NCI-H446 (cell line): ENCODE data around the gene CHRNB1.

ENCODE experiments used
- DNase-seq, 2 experiments: peaks; one replicate each; lab custom pipeline; 2025; lab: John Stamatoyannopoulos, UW

The CHRNB1 gene

DNA sequence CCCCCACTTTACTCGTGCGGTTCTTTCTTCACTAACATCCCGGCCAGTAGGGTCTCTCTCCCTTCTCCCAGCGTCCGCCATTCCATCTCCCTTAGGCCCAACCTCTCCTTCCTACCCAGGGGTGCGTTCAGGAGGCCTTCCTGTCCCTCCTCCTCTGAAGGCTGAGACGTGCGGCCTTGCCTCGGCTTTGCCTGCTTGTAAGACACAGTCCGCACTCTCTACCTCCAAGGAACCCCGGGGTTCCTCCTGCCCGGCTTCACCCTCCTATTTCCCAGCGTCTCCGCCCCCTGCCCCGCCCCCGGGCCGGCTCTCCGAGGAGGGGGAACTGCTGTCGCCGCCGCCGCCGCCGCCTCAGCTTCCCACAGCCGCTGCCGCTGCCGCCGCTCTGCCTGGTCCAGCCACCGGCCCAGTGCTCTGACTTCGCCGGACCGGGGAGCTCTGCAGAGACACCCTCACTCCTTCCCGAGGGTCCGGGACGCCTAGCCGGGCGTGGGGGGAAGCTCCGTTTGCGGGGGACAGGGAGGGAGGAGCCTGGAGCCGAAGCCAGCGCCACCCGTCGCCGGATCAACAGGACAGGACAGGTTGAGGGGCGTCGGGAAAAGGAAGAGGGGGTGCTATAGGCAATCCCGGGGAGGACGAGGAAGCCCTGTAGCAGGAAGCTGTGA is 6.8 kb upstream of the CHRNB1 start:
- no peak for DNase-seq

DNA sequence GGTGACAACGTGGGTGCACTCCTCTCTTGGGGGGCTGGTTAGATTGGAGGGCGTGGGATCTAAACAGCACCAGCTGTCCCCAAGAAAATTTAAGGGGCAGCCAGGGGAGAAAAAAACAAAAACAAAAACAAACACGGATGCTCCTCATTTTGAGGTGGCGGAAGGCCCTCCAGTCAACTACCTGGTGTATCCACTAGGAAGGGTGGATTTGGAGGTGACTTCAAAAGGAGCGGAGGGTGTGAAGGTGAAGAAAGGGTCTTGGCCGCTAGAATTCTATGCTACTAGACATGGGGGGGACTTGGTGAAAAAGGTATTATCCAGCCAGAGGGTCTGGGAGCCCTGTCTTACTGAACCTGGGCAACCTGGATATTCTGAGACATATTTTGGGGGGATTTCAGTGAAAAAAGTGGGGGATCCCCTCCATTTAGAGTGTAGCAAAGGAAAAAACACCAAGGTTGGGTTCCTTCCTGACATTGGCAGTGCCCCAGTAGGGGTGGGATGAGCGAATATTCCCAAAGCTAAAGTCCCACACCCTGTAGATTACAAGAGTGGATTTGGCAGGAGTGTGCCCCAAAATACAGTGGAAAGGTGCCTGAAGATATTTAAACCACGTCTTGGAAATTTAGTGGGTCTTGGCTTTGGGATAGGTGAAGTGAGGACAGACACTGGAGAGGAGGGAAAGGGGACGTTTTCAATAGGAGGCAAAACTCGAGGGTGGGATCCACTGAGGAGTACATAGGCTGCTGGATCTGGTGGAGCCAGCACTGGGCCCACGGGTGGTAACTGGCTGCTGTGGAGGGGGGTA is 6.0 kb upstream of the CHRNB1 start:
- DNase-seq = no peak

DNA sequence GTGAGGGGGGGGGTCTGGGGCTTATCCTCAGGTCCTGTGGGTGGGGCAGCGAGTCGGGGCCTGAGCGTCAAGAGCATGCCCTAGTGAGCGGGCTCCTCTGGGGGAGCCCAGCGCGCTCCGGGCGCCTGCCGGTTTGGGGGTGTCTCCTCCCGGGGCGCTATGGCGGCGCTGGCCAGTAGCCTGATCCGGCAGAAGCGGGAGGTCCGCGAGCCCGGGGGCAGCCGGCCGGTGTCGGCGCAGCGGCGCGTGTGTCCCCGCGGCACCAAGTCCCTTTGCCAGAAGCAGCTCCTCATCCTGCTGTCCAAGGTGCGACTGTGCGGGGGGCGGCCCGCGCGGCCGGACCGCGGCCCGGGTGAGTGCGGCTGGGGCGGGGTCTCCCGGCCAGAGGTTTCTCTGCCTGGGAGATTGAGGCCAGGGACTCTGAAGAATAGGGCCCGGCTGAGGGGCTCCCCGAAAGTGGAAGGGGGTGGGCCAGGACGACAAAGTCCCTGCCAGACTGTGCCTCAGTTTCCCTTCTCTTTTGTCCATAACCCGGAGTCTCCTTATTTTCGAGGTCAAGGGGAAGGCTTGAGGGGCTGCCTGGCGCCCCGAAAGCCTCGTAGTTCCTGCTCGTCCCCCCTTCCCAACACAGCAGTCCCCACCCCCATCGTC is 5.3 kb upstream of the CHRNB1 start, which contains the start of gene FGF11:
Gene FGF11 (plus strand): TSS at position 51 of the 651 bp plus-strand sequence. CDS start 109 bp downstream, at position 160.
- DNase-seq = no peak

DNA sequence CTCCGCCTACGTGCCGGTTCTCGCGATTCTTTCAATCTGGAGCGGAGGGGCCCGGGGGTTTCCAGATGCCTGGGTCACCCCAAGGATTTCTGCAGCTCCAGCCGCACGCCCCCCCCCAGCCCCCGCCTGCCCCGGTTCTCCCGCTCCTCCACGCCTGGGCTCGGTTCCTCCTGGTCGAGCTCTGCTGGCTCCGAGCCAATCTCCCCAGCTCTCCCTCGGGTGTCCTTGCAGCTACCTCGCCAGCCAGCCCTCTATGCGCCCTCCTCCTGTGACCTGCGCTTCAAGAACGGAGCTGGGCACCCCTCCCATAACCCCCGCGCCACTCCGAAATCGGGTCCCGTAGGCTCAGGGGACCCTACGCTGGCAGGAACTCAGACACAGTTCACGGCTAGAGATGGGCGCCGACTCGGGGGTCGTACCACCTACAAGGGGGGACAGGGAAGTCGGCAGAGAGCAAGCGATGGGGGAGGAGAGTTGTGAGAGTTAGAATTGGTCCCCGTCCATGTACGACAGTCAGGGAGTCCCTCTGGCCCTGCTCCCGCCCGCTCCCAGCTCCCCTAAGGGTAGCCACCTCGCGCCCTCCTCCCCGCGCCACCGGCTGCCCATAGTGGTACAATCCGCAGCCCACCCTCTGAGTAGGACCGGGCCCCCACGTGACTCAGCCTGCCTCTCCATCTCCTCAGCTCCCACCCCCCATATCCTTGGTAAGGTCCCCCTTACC is 4.6 kb upstream of the CHRNB1 start:
- peak; percentile 57 to 72 for DNase-seq

DNA sequence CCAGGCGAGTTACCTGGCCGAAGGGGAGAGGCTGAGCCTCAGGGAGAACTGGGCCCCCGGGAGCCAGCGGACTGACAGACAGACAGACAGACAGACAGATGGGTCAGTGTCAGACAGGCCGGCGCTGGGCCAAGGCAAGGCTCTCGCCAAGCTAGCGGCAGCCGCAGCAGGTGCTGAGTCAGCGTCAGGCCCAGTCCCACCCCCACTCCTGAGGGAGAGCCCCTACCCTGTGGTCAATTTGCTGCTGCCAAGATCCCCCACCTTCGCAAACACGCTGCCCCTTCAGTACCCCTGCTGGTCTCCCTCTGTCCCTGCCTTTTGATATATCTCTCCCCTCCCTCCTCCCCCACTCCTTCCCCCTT is 4.0 kb upstream of the CHRNB1 start:
- peak in 1 of 2 experiments; percentile 67 for DNase-seq

DNA sequence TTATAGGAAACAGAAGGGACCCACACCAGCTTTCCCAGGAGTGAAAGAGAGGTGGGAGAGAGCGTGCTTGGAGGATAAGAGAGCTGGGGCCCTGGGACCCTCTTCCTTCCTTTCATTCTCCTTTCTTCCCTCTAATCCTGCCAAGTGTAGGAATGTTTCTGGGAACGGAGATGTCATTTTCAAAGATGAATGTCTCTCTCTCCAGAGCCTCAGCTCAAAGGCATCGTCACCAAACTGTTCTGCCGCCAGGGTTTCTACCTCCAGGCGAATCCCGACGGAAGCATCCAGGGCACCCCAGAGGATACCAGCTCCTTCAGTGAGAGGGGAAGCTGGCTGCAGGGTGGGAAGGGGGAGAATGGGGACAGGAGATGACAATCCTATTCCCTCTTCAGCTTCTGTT is 3.6 kb upstream of the CHRNB1 start:
- DNase-seq = no peak

DNA sequence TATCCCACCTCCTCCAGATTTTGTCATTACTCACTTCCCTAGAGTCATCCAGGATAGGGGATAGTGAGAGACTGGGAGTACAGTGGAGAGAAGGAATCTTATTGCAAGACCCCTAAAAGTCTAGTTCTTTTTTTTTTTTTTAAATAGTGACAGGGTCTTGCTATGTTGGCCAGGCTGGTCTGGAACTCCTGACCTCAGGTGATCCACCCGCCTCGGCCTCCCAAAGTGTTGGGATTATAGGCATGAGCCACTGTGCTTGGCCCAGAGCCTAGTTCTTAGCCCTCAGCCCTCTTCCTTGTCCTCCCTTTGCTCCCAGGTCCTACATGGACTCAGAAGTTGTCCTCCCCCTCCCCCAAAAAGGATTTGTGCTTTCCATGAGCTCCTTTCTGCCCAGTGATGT is 2.7 kb upstream of the CHRNB1 start:
- DNase-seq = no peak

DNA sequence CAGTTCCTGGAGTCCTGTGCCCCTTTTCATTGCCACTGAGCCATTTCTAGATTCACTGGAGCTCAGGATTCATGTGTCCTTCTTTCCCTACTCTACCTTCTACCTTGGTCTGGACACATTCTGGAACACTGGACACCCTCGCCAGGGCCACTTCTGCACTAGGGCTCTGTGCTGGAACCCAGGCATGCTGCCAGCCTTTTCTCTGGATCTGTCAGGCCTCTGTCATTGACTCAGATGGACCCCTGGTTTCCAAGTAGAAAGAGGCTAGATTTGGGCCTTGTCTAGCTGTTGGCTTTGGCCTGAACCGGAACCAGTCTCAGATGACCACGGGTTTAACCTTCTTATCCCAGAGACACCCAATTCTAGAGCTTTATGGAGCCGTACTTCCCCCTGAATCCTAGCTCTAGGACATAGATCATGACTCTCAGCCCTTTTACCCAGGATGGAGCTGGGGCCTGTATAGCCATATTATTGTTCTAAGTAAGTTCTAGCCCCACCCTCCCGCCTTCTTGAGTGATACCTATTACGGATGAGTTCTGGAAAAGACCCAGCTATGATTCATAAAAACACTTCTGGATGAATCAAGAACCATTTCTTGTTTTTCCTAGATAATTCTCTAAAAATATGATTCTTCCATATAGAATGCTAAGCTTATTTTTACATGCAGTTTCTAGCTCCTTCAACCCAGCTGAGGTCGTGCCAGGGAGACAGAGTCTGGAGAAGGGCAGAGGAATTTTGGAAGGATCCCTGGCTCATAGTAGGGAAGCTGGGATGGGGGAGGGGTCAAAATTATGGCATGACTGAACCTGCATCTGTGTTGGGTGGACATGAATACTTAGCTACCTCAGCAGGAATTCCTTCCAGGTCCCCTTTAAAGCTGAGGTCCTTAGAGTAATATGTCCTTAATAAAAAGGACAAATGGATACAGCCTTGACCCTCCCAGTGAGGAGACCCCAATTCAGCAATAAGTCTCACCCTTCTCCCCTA is 1.1 kb upstream of the CHRNB1 start:
- DNase-seq = no peak

DNA sequence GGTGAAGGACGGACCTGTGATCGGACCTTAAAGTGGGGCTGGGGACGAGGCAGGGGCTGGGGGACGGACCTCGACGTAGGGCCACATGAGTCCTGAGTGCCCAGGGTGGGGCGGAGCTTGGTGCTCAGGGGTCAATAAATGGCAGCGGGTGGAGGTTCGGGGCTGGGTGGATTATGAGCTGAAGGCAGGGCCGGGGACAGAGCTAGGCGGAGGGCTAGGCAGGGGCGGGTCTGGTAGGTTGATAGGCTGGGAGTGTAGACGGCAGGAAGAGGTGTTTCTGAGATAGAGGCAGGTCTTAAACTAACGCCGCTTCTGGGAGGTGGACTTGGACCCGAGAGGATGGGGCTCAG is 733 bp downstream of the CHRNB1 start:
- no peak for DNase-seq

DNA sequence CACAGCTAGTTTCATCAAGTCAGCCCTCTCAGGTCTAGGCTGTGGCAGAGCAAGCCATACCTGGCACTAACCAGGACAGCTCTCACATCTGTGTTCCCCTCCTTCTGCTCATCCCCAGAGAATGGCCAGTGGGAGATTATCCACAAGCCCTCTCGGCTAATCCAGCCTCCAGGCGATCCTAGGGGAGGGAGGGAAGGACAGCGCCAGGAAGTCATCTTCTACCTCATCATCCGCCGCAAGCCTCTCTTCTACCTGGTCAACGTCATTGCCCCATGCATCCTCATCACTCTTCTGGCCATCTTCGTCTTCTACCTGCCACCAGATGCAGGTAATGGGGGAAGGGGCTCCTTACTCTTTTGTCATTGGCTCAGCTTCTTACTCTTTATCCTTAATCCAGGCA is 3.6 kb downstream of the CHRNB1 start:
- no peak for DNase-seq

DNA sequence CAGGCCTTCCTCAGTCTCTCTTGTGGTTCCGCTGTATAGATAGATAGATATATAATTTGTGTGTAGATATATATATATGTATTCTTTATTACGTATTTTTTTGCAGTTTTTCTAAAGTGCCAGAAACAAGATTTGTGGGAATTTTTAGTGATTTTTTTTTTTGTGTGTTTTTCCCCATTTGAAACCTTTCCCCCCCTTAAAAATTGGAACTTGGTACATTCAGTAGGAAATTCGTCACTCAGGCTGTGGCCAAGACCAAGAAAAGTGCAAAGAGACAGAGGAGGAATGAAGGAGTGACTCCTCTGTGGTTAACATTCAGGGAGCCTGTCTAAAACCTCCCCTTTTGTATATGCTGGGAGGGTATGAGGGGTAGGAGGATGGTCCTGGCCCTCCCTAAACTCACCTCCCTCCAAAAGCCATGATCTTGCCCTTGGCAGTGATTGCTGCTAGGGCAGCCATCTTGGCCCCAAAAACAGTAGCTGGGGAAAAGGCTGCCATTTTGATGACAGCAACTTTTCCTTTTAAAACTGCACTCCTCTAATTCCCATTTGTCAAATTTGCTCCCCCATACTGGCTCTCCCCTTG is 15.2 kb downstream of the CHRNB1 start:
- DNase-seq = no peak

DNA sequence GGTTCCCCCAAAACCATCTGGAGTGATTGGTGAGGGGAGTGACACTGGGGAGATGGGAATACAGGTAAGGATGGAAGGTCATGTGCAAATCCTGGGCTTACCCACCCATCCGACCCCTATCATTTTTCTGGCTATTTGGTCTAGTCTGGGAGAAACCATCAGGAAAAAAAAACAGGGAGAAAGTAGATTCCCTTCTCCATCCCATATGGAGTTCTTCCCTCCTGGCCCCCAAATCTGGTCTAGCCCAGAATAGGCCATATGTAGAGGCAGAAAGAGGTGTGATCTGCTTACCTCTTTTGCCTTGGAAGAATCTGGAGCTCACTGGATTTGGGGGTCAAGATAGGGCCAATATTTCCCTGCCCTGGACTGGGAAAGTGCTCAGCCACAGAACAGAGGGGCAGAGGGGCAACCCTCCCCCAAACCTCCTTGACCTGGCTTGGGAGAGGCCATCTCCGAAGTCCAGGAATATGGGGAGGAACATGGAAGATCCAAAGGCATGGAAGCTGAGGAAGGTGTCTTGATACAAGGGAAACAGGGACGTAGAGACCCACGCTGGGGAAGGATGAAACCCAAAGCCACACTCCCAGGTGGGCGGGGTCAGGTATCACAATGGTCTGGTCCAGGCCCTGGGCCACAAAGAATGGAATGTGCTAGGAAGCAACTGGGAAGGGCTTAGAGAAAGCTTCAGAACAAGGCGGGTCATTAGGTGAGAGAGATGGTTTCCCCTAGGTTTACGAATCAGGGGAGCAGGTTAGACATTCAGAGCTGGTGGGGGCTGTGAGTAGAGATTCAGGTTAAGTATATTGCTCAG is 16.2 kb downstream of the CHRNB1 start:
- no peak for DNase-seq

DNA sequence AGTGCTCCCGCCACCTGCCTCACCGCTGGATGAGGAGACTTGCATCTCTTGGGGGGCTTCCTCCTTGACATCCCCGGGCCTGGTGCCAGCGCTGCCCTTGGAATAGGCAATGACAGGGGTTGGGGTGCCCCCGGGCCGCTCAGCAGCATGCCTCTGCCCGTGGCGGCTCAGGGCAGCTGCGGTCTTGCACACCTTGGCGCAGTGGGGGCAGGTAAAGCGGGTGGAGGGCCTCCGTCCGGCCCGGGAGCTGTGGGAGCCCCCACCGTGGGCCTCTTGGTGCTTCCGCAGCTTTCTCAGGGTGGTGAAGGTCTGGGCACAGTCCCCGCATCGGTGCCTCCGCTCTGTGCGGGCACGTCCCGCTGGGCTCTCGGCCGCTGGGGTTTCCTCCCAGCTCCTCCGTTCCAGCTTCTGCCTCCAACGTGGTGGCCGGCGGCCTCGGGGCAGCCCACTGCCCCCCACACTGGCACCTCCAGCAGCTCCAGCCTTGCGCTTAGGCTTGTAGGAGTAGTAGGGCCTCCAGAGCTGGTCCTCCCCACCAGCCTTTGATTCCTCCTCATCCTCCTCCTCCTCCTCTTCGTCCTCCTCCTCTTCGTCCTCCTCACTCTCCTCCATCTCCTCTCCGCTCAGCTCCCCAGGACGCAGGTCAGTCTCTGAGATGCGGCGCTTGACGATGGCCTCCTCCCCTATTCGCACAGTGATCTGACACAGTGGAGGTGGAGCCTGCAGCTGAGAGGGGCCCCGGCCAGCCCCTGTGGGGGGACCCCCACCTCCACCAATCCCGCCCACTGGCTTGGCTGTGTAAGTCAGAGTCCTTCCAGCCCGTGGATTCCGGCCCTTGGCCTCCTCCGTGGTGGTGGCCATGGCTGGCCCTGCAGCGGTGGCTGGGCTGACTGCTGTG is 17.9 kb downstream of the CHRNB1 start:
- DNase-seq = no peak

DNA sequence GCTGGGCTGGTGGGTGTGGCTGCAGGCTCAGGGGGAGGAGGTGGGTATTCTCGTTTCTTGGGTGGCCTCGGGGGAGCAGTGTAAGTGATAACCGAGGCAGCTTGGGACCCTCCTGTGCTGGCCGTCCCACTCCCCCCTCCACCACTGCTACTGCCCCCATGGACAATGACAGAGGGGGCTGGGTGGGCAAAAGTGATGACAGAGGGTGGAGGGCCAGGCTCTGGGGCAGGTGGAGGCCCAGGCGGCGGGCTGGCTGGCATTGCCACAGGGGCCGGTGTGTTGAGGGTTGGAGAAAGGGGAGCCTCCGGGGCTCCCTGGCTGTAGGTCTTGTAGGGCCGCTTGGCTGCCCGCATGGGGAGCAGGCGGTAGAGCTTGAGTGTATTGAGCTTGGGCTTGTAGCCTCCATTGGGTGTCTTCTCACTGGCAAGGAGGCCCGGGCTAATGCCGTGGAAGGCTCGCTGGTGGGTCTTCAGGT is 18.5 kb downstream of the CHRNB1 start:
- no peak for DNase-seq

DNA sequence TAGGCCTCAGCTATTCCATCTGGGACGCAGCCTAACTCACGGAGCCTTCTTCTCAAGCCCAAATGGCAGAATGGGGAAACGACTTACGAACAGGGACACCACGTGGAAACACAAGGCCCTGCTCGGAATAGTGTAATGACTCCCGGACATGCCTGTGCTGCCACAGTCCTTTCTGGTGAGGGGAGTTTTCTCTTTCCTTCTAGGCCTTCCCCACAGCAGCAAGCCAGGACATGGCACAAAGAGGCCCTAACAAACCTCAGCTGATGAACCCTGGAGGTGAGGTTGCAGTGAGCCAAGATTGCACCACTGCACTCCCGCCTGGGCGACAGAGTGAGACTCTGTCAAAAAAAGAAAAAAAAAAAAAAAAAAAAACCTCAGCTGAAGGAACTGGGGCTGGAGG is 19.2 kb downstream of the CHRNB1 start:
- DNase-seq = no peak

DNA sequence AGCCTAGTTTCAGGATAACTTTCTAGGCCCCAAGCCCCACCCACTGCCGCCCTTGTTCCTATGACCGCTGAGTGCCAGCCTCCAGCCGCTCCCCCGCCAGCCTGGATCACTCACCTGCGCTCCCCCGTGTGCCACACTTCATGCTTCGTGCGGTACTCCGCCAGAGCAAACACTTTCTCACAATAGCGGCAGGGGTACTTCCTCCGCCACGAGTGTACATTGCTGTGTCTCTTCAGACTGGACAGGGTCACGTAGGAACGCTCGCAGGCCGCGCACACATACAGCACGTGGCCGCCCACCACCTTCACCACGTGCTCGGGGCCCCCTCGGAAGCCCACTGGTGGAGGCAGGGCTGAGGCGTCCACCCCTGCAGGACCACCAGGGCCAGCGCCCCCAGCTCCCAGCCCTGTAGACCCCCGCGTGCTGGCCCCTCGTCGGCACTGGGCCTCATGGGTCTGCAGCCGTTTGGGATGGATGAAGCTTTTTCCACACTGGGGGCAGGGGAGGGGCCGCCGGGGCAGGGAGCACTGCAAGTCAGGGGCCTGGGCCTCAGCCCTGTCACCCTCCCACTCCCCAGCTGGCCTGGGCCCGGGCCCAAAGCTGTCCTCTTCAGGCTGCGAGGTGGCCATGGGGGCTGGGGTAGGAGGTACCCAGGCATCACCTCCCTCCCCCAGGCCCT is 20.9 kb downstream of the CHRNB1 start:
- no peak for DNase-seq

DNA sequence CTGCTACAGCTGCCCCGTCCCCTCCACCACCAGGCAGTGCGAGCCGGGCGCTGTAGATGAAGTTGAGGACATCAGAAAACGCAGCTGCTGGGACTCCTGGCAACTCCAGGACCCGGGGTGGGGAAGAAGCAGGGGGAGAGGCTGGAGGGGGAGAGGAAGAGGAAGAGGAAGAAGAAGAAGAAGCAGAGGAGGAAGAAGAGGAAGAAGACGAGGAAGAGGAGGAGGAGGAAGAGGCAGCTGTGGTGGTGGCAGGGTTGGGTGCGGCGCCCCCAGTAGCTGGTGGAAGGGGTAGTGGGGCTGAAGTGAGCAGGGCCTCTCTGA is 21.4 kb downstream of the CHRNB1 start:
- DNase-seq = no peak

DNA sequence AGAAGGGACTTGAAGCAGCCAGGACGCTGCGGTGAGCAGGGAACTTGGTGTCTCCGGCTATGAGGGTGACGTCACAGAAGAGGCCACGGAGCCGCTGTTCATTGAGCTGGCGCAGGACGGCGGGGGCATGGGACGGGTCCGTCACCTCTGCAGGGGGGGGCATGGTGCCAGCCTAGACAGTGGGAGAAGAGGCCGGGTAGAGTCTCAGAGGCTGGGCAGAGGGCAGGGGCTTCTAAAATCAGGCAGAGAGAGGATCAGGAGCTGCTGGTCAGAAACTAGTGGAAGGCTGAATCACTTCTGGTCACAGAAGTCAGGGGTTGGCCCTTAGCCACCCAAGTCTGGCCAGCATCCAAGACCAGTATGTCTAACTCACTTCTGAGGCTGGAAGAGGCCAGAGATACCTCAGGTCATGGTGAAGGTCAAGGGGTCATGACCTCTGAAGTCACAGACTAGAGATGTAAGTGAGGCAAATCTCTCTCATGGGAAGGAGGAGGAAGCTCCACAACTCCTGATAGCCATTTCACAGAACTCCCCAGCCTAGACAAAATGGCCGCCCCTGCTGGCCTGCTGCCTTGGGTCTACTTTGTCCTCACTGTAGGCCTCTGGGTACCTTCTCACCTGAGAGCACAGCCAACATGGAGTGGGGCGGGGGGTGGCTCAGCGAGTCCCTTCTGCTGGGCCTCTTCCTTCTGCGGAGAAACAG is 21.9 kb downstream of the CHRNB1 start:
- no peak for DNase-seq
